ENCODE results near the gene WDR45. TPM values are rescaled to one million over a fixed set of nuclear protein-coding genes. Genes with fewer than 3 reads are reported as not detected.

WDR45 gene
- total and polyA plus RNA-seq, 4 donors: 24.5 to 49.0 (median 44.8) TPM

DNA sequence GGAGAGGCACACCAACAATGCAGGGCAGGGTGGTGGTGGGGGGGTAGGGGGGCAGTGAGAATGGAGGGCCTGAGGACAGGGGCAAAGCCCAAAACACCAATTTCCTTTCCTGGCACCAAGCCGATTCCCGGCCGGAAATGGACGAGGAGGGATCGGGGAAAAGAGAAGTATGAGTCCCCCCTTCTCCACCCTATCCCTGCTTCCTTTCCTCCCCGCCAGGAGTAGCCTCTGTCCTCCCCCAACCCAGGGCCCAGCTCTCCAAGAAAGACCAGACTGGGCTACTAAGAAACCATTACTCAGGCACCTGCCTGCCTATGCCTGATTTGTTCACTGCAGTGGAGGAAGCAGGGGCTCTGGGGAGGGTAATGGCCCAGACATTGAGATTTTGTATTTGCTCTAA is 20.5 kb downstream of the WDR45 start:
- Histone ChIP-seq H3K4me3 (ENCODE audit: low read depth, low read length) (no peak overlapping the region), H3K27me3 (ENCODE audit: control insufficient read depth, insufficient read depth, low read length) (no peaks in the 10 kb centered on the region), H3K27ac (ENCODE audit: low read depth, low read length) (no peak overlapping the region), H3K36me3 (ENCODE audit: control insufficient read depth, insufficient read depth, low read length) (peaks cover 21% of the 10 kb centered on the region), H3K4me1 (ENCODE audit: control insufficient read depth, insufficient read depth, low read length) (peaks cover 2% of the 10 kb centered on the region), H3K9me3 (ENCODE audit: control insufficient read depth, insufficient read depth, low read length) (no peaks in the 10 kb centered on the region)
- 100% methylated on average over 2 of the region's 6 CpGs for WGBS (ENCODE audit: insufficient coverage)
- no peak for DNase-seq (ENCODE audit: low read depth in 4 of 6, low spot score in 6 of 6)

- H3K9me3 ChIP-seq (ENCODE audit: control insufficient read depth, insufficient read depth, low read length): no peaks in the 10 kb centered on the region
- no peak within 1 kb of the TSS for H3K27ac ChIP-seq (ENCODE audit: low read depth, low read length)
- WGBS (ENCODE audit: insufficient coverage): 57% methylated on average over 5 of the region's 5 CpGs
- no peaks in the 10 kb centered on the region for H3K27me3 ChIP-seq (ENCODE audit: control insufficient read depth, insufficient read depth, low read length)
- no peak within 1 kb of the TSS for H3K4me3 ChIP-seq (ENCODE audit: low read depth, low read length)
- H3K4me1 ChIP-seq (ENCODE audit: control insufficient read depth, insufficient read depth, low read length): peaks cover 6% of the 10 kb centered on the region
- H3K36me3 ChIP-seq (ENCODE audit: control insufficient read depth, insufficient read depth, low read length): peaks cover 17% of the 10 kb centered on the region
- no peak for DNase-seq (ENCODE audit: low read depth in 4 of 6, low spot score in 6 of 6)
These were observed 20.9 kb downstream of the WDR45 start, which contains the start of gene CCDC120 for GRCh38 chrX:49058794-49059193. CCDC120 (plus strand) TSS chrX:49058999; CDS start chrX:49062042, 3,043 bp downstream.

DNA sequence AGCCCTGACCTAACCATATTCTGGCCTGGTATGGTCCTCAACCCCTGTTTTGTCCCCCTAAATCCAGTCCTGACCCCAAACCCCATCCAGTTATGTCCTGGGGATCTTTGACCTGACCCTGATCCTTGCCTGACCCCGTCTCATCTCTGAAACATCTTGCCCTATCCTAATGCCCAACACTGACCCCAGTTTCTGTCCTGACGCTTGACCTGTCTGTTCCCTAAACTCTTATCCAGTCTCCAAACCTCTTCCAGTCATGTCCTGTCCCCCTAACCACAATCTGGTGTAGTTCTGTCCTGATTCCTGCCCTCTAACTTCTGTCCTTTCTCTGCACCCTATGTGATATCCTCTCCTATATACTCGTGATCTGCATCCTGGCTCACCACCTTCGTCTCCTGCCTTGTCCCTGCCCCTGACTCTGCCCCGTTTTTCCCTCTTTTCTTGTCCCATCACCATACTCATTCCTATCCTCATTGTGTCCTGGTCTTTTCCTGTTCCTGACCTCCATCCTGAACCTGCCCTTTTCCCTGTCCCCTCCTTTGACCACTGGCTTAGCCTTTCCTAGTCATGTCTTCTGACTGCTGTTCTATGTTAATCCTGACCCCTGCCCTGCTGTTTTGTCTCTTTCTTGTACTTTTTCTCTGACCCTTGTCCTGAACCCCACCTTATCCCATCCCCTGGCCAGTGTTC is 25.5 kb downstream of the WDR45 start:
- Histone ChIP-seq H3K27me3 (ENCODE audit: control insufficient read depth, insufficient read depth, low read length) (no peaks in the 10 kb centered on the region), H3K27ac (ENCODE audit: low read depth, low read length) (no peak overlapping the region), H3K9me3 (ENCODE audit: control insufficient read depth, insufficient read depth, low read length) (no peaks in the 10 kb centered on the region), H3K4me3 (ENCODE audit: low read depth, low read length) (peak overlapping the region; percentile 47), H3K4me1 (ENCODE audit: control insufficient read depth, insufficient read depth, low read length) (peaks cover 10% of the 10 kb centered on the region), H3K36me3 (ENCODE audit: control insufficient read depth, insufficient read depth, low read length) (peaks cover 4% of the 10 kb centered on the region)
- 70% methylated on average over 5 of the region's 5 CpGs for WGBS (ENCODE audit: insufficient coverage)
- DNase-seq (ENCODE audit: low read depth in 4 of 6, low spot score in 6 of 6): no peak

DNA sequence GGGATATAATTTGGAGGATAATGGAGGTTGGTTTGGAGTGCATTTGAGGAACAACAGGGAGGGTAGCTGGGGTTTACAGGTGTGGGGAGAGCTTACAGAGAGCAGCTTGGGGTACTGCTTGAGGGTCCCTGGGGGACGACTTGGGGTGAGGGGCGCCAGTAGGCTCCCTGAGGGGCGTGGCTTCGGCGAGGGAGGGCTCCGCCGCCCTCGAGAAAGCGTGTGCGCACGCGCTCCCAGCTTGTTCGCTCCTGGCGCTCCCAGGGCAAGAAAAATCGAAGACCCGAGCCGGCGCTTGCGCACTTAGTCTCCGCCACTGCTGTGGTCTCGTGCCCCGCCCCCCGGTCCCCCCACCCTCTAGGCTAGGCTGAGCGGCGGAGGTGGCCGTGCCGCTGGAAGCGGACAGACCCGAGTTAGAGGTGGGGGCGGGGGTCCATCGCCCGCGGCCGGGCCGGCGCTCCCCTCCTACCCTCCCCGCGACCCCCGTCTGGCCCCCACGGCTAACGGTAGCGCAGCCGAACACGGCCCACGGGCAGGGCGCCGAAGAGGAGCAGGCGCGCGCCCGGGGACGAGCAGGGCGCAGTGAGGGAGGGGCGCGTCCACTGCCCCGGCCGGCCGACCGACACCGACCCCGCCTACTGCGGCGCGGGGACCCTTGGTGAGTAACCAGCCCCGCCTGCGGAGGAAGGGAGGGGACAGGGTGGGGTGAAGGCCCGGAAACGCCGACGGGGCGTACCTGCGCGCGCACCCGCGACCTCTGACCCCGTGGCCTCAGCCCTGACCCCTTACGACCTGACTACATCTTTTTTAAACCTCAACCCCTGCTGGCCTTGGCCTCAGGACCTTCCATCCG is 26.2 kb downstream of the WDR45 start:
- Histone ChIP-seq H3K4me3 (ENCODE audit: low read depth, low read length) (peak overlapping the region; percentile 47), H3K4me1 (ENCODE audit: control insufficient read depth, insufficient read depth, low read length) (peaks cover 10% of the 10 kb centered on the region), H3K36me3 (ENCODE audit: control insufficient read depth, insufficient read depth, low read length) (peaks cover 4% of the 10 kb centered on the region), H3K27me3 (ENCODE audit: control insufficient read depth, insufficient read depth, low read length) (no peaks in the 10 kb centered on the region), H3K9me3 (ENCODE audit: control insufficient read depth, insufficient read depth, low read length) (no peaks in the 10 kb centered on the region), H3K27ac (ENCODE audit: low read depth, low read length) (peak overlapping the region; percentile 47)
- 29% methylated on average over 71 of the region's 79 CpGs for WGBS (ENCODE audit: insufficient coverage)
- peak in 5 of 6 donors; percentile 55 to 96 (median 74) for DNase-seq (ENCODE audit: low read depth in 4 of 6, low spot score in 6 of 6)

DNA sequence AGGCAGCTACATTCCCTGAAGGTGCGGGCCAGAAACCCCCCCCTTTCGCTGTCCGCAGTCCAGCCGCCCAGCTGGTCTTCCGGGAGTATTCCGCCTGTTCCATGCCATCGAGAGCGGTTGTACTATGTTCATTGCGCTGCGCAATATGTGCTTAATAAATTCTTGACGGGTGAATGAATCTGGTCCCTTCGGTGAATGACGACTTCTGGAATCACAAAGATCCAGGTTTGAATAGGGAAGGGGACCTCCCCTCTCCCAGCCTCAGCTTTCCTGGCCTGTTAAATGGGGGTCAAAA is 35.8 kb downstream of the WDR45 start:
- Histone ChIP-seq H3K4me1 (ENCODE audit: control insufficient read depth, insufficient read depth, low read length) (peaks cover 16% of the 10 kb centered on the region), H3K36me3 (ENCODE audit: control insufficient read depth, insufficient read depth, low read length) (peaks cover 9% of the 10 kb centered on the region), H3K27me3 (ENCODE audit: control insufficient read depth, insufficient read depth, low read length) (no peaks in the 10 kb centered on the region), H3K4me3 (ENCODE audit: low read depth, low read length) (peak overlapping the region; percentile 33), H3K27ac (ENCODE audit: low read depth, low read length) (peak overlapping the region; percentile 73), H3K9me3 (ENCODE audit: control insufficient read depth, insufficient read depth, low read length) (no peaks in the 10 kb centered on the region)
- 34% methylated on average over 10 of the region's 13 CpGs for WGBS (ENCODE audit: insufficient coverage)
- no peak for DNase-seq (ENCODE audit: low read depth in 4 of 6, low spot score in 6 of 6)

DNA sequence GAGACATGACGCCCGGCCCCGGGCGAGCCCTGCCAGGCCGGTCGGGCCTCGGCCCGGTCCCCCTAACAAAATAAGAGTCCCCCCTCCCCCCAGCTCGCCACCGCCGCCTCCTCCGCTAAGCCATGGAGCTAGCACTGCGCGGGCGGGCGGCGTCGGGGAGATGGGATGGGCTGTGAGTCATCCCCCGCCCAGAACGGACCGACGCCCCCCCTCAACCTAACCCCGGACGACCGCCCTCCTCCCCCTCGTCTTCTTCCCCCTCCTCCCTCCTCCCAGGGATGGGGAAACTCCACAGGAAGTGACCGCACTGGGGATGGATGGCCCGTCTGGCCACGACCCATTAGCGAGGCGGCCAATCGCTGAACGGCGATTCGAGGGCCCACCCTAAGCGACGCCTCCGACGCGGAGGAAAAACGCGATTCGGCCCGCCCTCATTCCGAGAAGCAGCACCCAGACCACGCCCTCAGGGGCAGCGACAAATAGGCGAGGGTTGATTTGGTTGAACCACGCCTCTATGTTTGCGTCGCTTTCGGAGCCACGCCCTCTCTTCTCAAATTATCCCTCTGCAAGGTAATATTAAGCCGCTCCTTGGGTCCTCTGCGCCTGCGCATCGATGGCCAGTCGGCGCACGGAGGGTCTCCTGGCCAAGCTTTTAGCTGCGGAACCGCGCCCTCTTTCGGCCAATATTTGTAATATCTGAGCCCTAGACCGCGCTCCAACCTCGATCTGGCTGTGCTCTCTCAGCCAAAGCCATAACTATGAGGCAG is 36.3 kb downstream of the WDR45 start, which contains the start of gene TFE3:
TFE3 (minus strand) TSS at position 138 of the 767 bp plus-strand sequence; CDS start at position 7, 131 bp downstream.
- WGBS (ENCODE audit: insufficient coverage): 26% methylated on average over 48 of the region's 67 CpGs

GRCh38 chrX:49042581-49043219 is 37.0 kb downstream of the WDR45 start:
- peak in 2 of 6 donors; percentile 1 to 10 for DNase-seq (ENCODE audit: low read depth in 4 of 6, low spot score in 6 of 6)
- WGBS (ENCODE audit: insufficient coverage): 27% methylated on average over 29 of the region's 29 CpGs
- H3K36me3 ChIP-seq (ENCODE audit: control insufficient read depth, insufficient read depth, low read length): peaks cover 21% of the 10 kb centered on the region
- H3K4me1 ChIP-seq (ENCODE audit: control insufficient read depth, insufficient read depth, low read length): peaks cover 16% of the 10 kb centered on the region
- H3K9me3 ChIP-seq (ENCODE audit: control insufficient read depth, insufficient read depth, low read length): no peaks in the 10 kb centered on the region
- H3K27me3 ChIP-seq (ENCODE audit: control insufficient read depth, insufficient read depth, low read length): no peaks in the 10 kb centered on the region
- H3K4me3 ChIP-seq (ENCODE audit: low read depth, low read length): peak overlapping the region; percentile 34
- peak overlapping the region; percentile 59 for H3K27ac ChIP-seq (ENCODE audit: low read depth, low read length)

More for the DNA sequence above, 36.3 kb downstream of the WDR45 start, which contains the start of gene TFE3:
- H3K4me1 ChIP-seq (ENCODE audit: control insufficient read depth, insufficient read depth, low read length): peaks cover 16% of the 10 kb centered on the region
- H3K36me3 ChIP-seq (ENCODE audit: control insufficient read depth, insufficient read depth, low read length): peaks cover 15% of the 10 kb centered on the region
- H3K9me3 ChIP-seq (ENCODE audit: control insufficient read depth, insufficient read depth, low read length): no peaks in the 10 kb centered on the region
- H3K4me3 ChIP-seq (ENCODE audit: low read depth, low read length): peak within 1 kb of the TSS; percentile 34
- peak; percentile 83 to 99 (median 93) for DNase-seq (ENCODE audit: low read depth in 4 of 6, low spot score in 6 of 6)
- peak within 1 kb of the TSS; percentile 73 for H3K27ac ChIP-seq (ENCODE audit: low read depth, low read length)
- no peaks in the 10 kb centered on the region for H3K27me3 ChIP-seq (ENCODE audit: control insufficient read depth, insufficient read depth, low read length)

GRCh38 chrX:49041744-49042580 is 37.7 kb downstream of the WDR45 start:
- peak overlapping the region; percentile 59 for H3K27ac ChIP-seq (ENCODE audit: low read depth, low read length)
- peak in 1 of 6 donors; percentile 9 for DNase-seq (ENCODE audit: low read depth in 4 of 6, low spot score in 6 of 6)
- no peaks in the 10 kb centered on the region for H3K27me3 ChIP-seq (ENCODE audit: control insufficient read depth, insufficient read depth, low read length)
- no peaks in the 10 kb centered on the region for H3K9me3 ChIP-seq (ENCODE audit: control insufficient read depth, insufficient read depth, low read length)
- 25% methylated on average over 5 of the region's 10 CpGs for WGBS (ENCODE audit: insufficient coverage)
- H3K36me3 ChIP-seq (ENCODE audit: control insufficient read depth, insufficient read depth, low read length): peaks cover 28% of the 10 kb centered on the region
- peak overlapping the region; percentile 34 for H3K4me3 ChIP-seq (ENCODE audit: low read depth, low read length)
- peaks cover 16% of the 10 kb centered on the region for H3K4me1 ChIP-seq (ENCODE audit: control insufficient read depth, insufficient read depth, low read length)

Data from spinal cord (tissue), 10 donors.